ENCODE results near the gene SKAP1. TPM values are rescaled to one million over a fixed set of nuclear protein-coding genes. Genes with fewer than 3 reads are reported as not detected.
A peak's percentile ranks its signal among the peaks of the same experiment; 100 is the strongest.
"Not testable (repeated sequence)": the region's sequence is repeated elsewhere in the genome, so short reads cannot be mapped to it uniquely, and the experiment has no call there.

SKAP1 gene
- total RNA-seq, 1 experiment from 2014 or later, result 0.18 TPM

- DNase-seq (ENCODE audit: low read depth), result no peak
Observed at GRCh38 chr17:48247038-48247437, 183.0 kb downstream of the SKAP1 start.

- DNase-seq (ENCODE audit: low read depth), result peak; percentile 32
Observed at GRCh38 chr17:48246612-48247011, 183.4 kb downstream of the SKAP1 start.

- DNase-seq (ENCODE audit: low read depth), result not testable (repeated sequence)
Observed at GRCh38 chr17:48245465-48246033, 184.5 kb downstream of the SKAP1 start.

GRCh38 chr17:48244814-48245213, 185.2 kb downstream of the SKAP1 start:
- DNase-seq (ENCODE audit: low read depth), result peak; percentile 50

GRCh38 chr17:48244121-48244711, 185.8 kb downstream of the SKAP1 start:
- DNase-seq (ENCODE audit: low read depth), result peak; percentile 85

GRCh38 chr17:48241770-48242497, 188.1 kb downstream of the SKAP1 start:
- no peak for DNase-seq (ENCODE audit: low read depth)

GRCh38 chr17:48241131-48241591, 188.9 kb downstream of the SKAP1 start:
- peak; percentile 85 for DNase-seq (ENCODE audit: low read depth)

GRCh38 chr17:48240562-48241130, 189.4 kb downstream of the SKAP1 start:
- DNase-seq (ENCODE audit: low read depth), result peak; percentile 76

GRCh38 chr17:48240122-48240521, 189.9 kb downstream of the SKAP1 start:
- DNase-seq (ENCODE audit: low read depth), result no peak

- DNase-seq (ENCODE audit: low read depth), result no peak
Observed at GRCh38 chr17:48239603-48239995, 190.4 kb downstream of the SKAP1 start.

GRCh38 chr17:48238933-48239602, 190.9 kb downstream of the SKAP1 start:
- no peak for DNase-seq (ENCODE audit: low read depth)

GRCh38 chr17:48237456-48237855, 192.6 kb downstream of the SKAP1 start:
- no peak for DNase-seq (ENCODE audit: low read depth)

GRCh38 chr17:48236681-48237134, 193.3 kb downstream of the SKAP1 start:
- peak; percentile 96 for DNase-seq (ENCODE audit: low read depth)

- no peak for DNase-seq (ENCODE audit: low read depth)
Observed at GRCh38 chr17:48234922-48235321, 195.1 kb downstream of the SKAP1 start.

- DNase-seq (ENCODE audit: low read depth), result no peak
Observed at GRCh38 chr17:48231995-48232959, 197.7 kb downstream of the SKAP1 start.

GRCh38 chr17:48229936-48230335, 200.1 kb downstream of the SKAP1 start:
- no peak for DNase-seq (ENCODE audit: low read depth)

- DNase-seq (ENCODE audit: low read depth), result no peak
Observed at GRCh38 chr17:48228720-48229119, 201.3 kb downstream of the SKAP1 start.

- DNase-seq (ENCODE audit: low read depth), result no peak
Observed at GRCh38 chr17:48225725-48226567, 204.1 kb downstream of the SKAP1 start.

GRCh38 chr17:48223945-48224344, 206.1 kb downstream of the SKAP1 start:
- DNase-seq (ENCODE audit: low read depth), result no peak
